PC-3 (cell line): ENCODE results near the gene VSTM4.

Source experiments
- EZH2 ChIP-seq: fragments of 300-600 bp; sonication (generic); IDR thresholded peaks from one replicate; pipeline ENCODE4 v1.6.1; 2017; ENCODE audit warnings: antibody characterized with exemption, mild to moderate bottlenecking, low read length; ENCODE audit not compliant: unreplicated experiment
- EZH2phosphoT487 ChIP-seq: fragments of 300-600 bp; sonication (generic); IDR thresholded peaks from 2 replicates; pipeline ENCODE4 v1.6.1; 2018; ENCODE audit warnings: mild to moderate bottlenecking, antibody characterized with exemption, low read length, borderline replicate concordance
- TF ChIP-seq, protein P1 (sequence below): fragments of 300-600 bp; sonication (generic); conservative IDR thresholded peaks from 2 replicates; pipeline ENCODE4 v1.5.1; 2017; ENCODE audit warnings: antibody characterized with exemption, low read depth, mild to moderate bottlenecking, low read length

DNA sequence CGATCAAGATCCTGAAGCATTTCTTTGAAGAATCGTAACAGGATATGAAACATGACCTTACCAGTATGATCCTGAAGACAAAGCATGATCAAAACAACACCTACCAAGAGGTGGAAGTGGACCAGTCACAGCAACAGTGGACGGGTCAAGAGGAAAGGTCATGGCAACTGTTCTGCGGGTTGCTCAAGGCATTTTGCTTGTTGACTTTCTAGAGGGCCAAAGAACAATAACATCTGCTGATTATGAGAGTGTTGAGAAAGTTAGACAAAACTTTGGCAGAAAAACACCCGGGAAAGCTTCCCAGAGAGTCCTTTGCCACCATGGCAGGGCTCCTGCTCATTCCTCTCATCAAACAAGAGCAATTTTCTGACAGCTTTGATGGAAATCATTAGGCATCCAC is 110.1 kb downstream of the VSTM4 start:
- TF ChIP-seq, protein P1, sequence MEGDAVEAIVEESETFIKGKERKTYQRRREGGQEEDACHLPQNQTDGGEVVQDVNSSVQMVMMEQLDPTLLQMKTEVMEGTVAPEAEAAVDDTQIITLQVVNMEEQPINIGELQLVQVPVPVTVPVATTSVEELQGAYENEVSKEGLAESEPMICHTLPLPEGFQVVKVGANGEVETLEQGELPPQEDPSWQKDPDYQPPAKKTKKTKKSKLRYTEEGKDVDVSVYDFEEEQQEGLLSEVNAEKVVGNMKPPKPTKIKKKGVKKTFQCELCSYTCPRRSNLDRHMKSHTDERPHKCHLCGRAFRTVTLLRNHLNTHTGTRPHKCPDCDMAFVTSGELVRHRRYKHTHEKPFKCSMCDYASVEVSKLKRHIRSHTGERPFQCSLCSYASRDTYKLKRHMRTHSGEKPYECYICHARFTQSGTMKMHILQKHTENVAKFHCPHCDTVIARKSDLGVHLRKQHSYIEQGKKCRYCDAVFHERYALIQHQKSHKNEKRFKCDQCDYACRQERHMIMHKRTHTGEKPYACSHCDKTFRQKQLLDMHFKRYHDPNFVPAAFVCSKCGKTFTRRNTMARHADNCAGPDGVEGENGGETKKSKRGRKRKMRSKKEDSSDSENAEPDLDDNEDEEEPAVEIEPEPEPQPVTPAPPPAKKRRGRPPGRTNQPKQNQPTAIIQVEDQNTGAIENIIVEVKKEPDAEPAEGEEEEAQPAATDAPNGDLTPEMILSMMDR: no peak
- TF ChIP-seq EZH2 (no peak), EZH2phosphoT487 (no peak)
